Measurements from ENCODE around the gene GLI2.

DNA sequence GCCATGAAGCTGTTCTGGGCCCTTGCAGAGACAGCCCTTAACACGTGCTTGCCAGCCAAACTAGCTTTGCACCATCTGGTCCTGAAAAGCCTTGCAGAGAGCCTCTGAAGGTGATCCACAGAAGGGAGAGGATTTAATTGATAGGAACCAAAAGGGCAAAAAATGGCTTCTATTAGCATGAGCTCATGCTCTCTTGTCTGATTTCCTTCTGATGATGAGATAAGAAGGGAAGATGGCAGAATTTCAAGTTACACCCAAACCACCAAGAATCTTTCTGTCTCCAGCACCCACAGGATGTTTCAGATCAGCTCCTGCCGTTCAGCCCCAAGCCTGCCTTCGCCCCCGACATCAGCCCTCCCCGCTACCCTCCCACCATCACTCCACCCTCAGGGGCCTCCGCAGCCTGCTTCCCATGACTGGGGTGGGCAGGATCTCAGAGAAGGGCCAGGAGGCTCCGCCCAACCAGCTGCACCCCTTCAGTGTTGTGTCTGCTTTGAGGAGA is 23.4 kb upstream of the GLI2 start:
- TF ChIP-seq, protein P1, sequence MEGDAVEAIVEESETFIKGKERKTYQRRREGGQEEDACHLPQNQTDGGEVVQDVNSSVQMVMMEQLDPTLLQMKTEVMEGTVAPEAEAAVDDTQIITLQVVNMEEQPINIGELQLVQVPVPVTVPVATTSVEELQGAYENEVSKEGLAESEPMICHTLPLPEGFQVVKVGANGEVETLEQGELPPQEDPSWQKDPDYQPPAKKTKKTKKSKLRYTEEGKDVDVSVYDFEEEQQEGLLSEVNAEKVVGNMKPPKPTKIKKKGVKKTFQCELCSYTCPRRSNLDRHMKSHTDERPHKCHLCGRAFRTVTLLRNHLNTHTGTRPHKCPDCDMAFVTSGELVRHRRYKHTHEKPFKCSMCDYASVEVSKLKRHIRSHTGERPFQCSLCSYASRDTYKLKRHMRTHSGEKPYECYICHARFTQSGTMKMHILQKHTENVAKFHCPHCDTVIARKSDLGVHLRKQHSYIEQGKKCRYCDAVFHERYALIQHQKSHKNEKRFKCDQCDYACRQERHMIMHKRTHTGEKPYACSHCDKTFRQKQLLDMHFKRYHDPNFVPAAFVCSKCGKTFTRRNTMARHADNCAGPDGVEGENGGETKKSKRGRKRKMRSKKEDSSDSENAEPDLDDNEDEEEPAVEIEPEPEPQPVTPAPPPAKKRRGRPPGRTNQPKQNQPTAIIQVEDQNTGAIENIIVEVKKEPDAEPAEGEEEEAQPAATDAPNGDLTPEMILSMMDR (IDR thresholded peaks at IDR 0.05): no peak
- TF ChIP-seq POLR2AphosphoS5 (IDR thresholded peaks at IDR 0.05) (no peak), POLR2A (IDR thresholded peaks at IDR 0.05) (no peak)
